C4-2B (cell line): ENCODE data around the gene CASP7.

Source experiments
- ZFX ChIP-seq: fragments of 450-650 bp; IDR thresholded peaks from 2 replicates; pipeline ENCODE4 v1.6.1; 2017
- TF ChIP-seq, protein P1 (sequence below): fragments of 450-650 bp; conservative IDR thresholded peaks from 2 replicates; pipeline ENCODE4 v1.5.1; 2017; ENCODE audit warnings: mild to moderate bottlenecking

DNA sequence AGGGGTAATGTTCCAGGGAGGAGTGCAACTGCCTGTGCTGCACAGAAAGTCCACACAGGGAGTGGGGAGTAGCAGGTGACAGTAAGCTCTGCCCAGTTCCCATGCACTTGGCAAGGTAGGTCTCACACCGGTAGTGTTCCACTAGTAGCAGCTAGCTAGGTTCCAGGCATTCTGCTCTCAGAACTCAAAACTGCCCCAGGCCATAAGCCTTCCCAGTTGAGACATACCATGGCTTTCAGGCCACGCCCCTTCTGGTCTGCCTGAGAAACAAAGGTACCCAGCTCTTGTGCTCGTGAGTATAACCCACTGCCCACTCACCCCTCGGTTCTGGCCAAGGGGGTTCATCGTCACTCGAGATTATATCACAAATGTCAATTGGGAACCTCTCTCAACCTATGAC, 12.6 kb downstream of the CASP7 start:
- TF ChIP-seq, protein P1, sequence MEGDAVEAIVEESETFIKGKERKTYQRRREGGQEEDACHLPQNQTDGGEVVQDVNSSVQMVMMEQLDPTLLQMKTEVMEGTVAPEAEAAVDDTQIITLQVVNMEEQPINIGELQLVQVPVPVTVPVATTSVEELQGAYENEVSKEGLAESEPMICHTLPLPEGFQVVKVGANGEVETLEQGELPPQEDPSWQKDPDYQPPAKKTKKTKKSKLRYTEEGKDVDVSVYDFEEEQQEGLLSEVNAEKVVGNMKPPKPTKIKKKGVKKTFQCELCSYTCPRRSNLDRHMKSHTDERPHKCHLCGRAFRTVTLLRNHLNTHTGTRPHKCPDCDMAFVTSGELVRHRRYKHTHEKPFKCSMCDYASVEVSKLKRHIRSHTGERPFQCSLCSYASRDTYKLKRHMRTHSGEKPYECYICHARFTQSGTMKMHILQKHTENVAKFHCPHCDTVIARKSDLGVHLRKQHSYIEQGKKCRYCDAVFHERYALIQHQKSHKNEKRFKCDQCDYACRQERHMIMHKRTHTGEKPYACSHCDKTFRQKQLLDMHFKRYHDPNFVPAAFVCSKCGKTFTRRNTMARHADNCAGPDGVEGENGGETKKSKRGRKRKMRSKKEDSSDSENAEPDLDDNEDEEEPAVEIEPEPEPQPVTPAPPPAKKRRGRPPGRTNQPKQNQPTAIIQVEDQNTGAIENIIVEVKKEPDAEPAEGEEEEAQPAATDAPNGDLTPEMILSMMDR: no peak
- no peak for TF ChIP-seq ZFX
